CD4-positive, alpha-beta T cell (primary cell): Measurements from ENCODE around the gene SECISBP2. TPM values are rescaled to one million over a fixed set of nuclear protein-coding genes. Genes with fewer than 3 reads are reported as not detected.
"Not testable (repeated sequence)": the region's sequence is repeated elsewhere in the genome, so short reads cannot be mapped to it uniquely, and the experiment has no call there.

ENCODE experiments used
- ATAC-seq: fragments of 200-7000 bp; cut with Tn5 transposase; one replicate; pipeline ENCODE4 v1.10.0; 2022; ENCODE audit warnings: mild to moderate bottlenecking; ENCODE audit not compliant: poor library complexity
- CTCF ChIA-PET: fragments of 350-600 bp; sonication (Branson Sonifier 250); formaldehyde crosslinking; loops from one replicate; lab custom pipeline; 2021; ENCODE audit warnings: antibody characterized with exemption, inconsistent platforms; lab: Charles Lee
- POLR2A ChIA-PET: fragments of 350-600 bp; sonication (Branson Sonifier 250); formaldehyde crosslinking; loops from one replicate; lab custom pipeline; 2021; ENCODE audit warnings: antibody characterized with exemption, inconsistent platforms; lab: Charles Lee
- DNase-seq, 14 experiments: peaks; one replicate each; pipeline ENCODE4 v3.0.0-alpha.2; 2013 to 2020; ENCODE audit warnings: mixed read lengths in 2 of 14
- H3K27ac ChIP-seq, 2 donors: one replicate each; pipeline versions ENCODE4 v1.5.1 to v1.7.0; 2013; ENCODE audit warnings: low read length in 2 of 2, low read depth in 1 of 2, mild to moderate bottlenecking in 1 of 2
- H3K27me3 ChIP-seq, 2 experiments: 1 replicate in 1 of 2; 2 replicates in 1 of 2; pipeline versions ENCODE4 v1.6.1 to v1.7.0; 2013; ENCODE audit warnings: low read length in 2 of 2, control low read depth in 1 of 2, mild to moderate bottlenecking in 1 of 2, moderate library complexity in 1 of 2; ENCODE audit not compliant: insufficient read depth in 2 of 2, control insufficient read depth in 1 of 2
- H3K36me3 ChIP-seq: one replicate; pipeline ENCODE4 v1.6.1; 2013; ENCODE audit warnings: low read length, control low read depth; ENCODE audit not compliant: insufficient read depth
- H3K4me1 ChIP-seq: one replicate; pipeline ENCODE4 v1.6.1; 2013; ENCODE audit warnings: low read length, control low read depth; ENCODE audit not compliant: insufficient read depth
- H3K4me3 ChIP-seq: one replicate; pipeline ENCODE4 v1.5.1; 2013; ENCODE audit warnings: mild to moderate bottlenecking, low read length, moderate library complexity
- H3K9me3 ChIP-seq, 2 experiments: 1 replicate in 1 of 2; 2 replicates in 1 of 2; pipeline versions ENCODE4 v1.6.1 to v1.7.0; 2013; ENCODE audit warnings: low read length in 2 of 2, mild to moderate bottlenecking in 2 of 2, control low read depth in 1 of 2, moderate library complexity in 1 of 2; ENCODE audit not compliant: control insufficient read depth in 1 of 2, insufficient read depth in 1 of 2
- H3K27ac Mint-ChIP-seq: one replicate; pipeline ENCODE4 v1.8.0; 2020; ENCODE audit warnings: mixed read lengths
- H3K27me3 Mint-ChIP-seq: one replicate; pipeline ENCODE4 v1.8.0; 2021; ENCODE audit warnings: mixed read lengths
- H3K36me3 Mint-ChIP-seq: one replicate; pipeline ENCODE4 v1.8.0; 2021; ENCODE audit warnings: low read depth, mixed read lengths
- H3K4me1 Mint-ChIP-seq: one replicate; pipeline ENCODE4 v1.8.0; 2021; ENCODE audit warnings: low read depth, mixed read lengths
- H3K4me3 Mint-ChIP-seq: one replicate; pipeline ENCODE4 v1.8.0; 2020; ENCODE audit warnings: mild to moderate bottlenecking, mixed read lengths
- H3K9me3 Mint-ChIP-seq: one replicate; pipeline ENCODE4 v1.8.0; 2020; ENCODE audit warnings: mixed read lengths
- intact Hi-C, 2 experiments: fragments of 100-400 bp; cut with DNase I in 1 of 2; cut with micrococcal nuclease in 1 of 2; formaldehyde crosslinking; loops; one replicate each; pipeline versions ENCODE4 v1.15.1 to v1.9.0; 2023 to 2025; cut with DNase I, micrococcal nuclease
- total RNA-seq, 174 experiments: library from RNA in 2 of 174; stranded (reverse) in 2 of 174; gene quantifications; one replicate each; pipeline ENCODE4 v1.2.3 and lab custom pipeline; 2021 to 2026
- TF ChIP-seq, protein P1 (sequence below): fragments of 200-600 bp; IDR thresholded peaks from one replicate; pipeline ENCODE4 v1.8.0; 2022; ENCODE audit warnings: antibody characterized with exemption, mild to moderate bottlenecking

Gene SECISBP2
- total RNA-seq, 2 experiments from 2014 or later: 109 to 112 TPM

DNA sequence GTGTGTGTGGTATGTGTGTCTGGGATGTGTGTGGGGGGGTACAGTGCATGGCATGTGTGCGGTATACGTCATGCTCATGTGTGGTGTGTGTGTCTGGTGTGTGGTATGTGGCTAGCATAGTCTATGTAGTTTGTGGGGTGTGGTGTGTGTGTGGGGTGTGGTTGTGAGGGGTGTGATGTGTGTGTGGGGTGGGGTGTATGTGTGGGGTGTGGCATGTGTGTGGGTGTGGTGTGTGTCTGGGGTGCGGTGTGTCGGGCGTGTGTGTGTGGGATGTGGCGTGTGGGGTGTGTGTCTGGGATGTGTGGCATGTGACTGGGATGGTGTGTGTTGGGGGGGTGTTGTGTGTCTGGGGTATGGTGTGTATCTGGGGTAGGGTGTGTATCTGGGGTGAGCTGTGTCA is 52.3 kb downstream of the SECISBP2 start:
- ATAC-seq: no peak
- Histone ChIP-seq H3K9me3 (peaks cover 0 to 6% of the 10 kb centered on the region in 2 experiments), H3K27ac (peak overlapping the region in 1 of 2 donors; percentile 47), H3K4me1 (peaks cover 38% of the 10 kb centered on the region), H3K4me3 (no peak overlapping the region), H3K36me3 (peaks cover 12% of the 10 kb centered on the region), H3K27me3 (no peaks in the 10 kb centered on the region)
- H3K9me3 Mint-ChIP-seq: no peaks in the 10 kb centered on the region
- no peak for DNase-seq
- H3K27ac Mint-ChIP-seq: no peak overlapping the region
- ChIA-PET POLR2A (interaction anchor here (0.6 kb wide), 1 partner anchor 152 kb away, joined by 3 read pairs; no protein-coding TSS in a partner anchor), CTCF (no interaction called here)
- peaks cover 6% of the 10 kb centered on the region for H3K36me3 Mint-ChIP-seq
- H3K4me1 Mint-ChIP-seq: peaks cover 22% of the 10 kb centered on the region
- no peaks in the 10 kb centered on the region for H3K27me3 Mint-ChIP-seq
- intact Hi-C loops: no loop called here
- TF ChIP-seq, protein P1, sequence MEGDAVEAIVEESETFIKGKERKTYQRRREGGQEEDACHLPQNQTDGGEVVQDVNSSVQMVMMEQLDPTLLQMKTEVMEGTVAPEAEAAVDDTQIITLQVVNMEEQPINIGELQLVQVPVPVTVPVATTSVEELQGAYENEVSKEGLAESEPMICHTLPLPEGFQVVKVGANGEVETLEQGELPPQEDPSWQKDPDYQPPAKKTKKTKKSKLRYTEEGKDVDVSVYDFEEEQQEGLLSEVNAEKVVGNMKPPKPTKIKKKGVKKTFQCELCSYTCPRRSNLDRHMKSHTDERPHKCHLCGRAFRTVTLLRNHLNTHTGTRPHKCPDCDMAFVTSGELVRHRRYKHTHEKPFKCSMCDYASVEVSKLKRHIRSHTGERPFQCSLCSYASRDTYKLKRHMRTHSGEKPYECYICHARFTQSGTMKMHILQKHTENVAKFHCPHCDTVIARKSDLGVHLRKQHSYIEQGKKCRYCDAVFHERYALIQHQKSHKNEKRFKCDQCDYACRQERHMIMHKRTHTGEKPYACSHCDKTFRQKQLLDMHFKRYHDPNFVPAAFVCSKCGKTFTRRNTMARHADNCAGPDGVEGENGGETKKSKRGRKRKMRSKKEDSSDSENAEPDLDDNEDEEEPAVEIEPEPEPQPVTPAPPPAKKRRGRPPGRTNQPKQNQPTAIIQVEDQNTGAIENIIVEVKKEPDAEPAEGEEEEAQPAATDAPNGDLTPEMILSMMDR: no peak
- no peak overlapping the region for H3K4me3 Mint-ChIP-seq

DNA sequence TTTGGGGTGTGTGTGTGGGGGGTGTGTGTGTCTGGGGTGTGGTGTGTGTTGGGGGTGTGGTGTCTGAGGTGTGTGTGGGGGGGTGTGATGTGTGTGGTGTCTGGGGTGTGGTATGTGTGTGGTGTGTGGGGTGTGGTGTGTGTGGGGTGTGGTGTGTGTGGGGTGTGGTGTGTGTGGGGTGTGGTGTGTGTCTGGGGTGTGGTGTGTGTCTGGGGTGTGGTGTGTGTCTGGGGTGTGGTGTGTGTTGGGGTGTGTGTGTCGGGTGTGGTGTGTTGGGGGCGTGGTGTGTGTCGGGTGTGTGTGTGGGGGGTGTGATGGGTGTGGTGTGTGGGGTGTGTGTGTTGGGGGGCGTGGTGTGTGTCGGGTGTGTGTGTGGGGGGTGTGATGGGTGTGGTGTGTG is 53.5 kb downstream of the SECISBP2 start:
- ATAC-seq, CTCF ChIA-PET, H3K9me3 Mint-ChIP-seq, POLR2A ChIA-PET, DNase-seq, H3K9me3 ChIP-seq, H3K27me3 ChIP-seq, H3K4me3 Mint-ChIP-seq, H3K27me3 Mint-ChIP-seq, intact Hi-C loops, H3K4me3 ChIP-seq, H3K27ac Mint-ChIP-seq: not testable (repeated sequence)
- Histone ChIP-seq H3K36me3 (peaks cover 20% of the 10 kb centered on the region), H3K27ac (peak overlapping the region in 1 of 2 donors; percentile 17), H3K4me1 (peaks cover 50% of the 10 kb centered on the region)
- Mint-ChIP-seq H3K4me1 (peaks cover 23% of the 10 kb centered on the region), H3K36me3 (peaks cover 15% of the 10 kb centered on the region)

DNA sequence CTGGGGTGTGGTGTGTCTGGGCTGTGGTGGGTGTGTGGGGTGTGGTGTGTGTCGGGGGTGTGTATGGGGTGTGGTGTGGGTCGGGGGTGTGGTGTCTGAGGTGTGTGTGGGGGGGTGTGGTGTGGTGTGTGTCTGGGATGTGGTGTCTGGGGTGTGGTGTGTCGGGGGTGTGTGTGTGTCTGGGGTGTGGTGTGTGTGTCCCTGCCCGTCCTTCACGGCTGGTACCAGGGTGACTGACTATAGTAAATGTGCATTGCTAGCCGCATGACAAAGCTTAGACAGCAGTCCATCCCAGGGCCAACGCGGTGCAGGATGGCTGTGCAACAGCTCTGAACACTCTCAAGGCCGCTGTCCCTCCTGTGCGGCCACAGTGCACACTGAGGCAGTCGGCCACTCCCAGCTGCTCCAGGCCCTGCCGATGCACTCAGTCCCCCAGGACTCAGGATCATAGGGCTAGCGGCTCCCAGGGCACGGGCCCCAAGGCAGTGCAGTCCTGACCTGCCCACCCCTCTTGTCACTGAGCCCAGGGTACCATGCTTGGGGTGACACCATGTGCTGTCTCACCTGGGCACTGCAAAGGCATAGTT is 54.0 kb downstream of the SECISBP2 start:
- ATAC-seq (peak; percentile 60), DNase-seq (peak in 12 of 14 experiments; percentile 19 to 78 (median 38))
- Mint-ChIP-seq H3K4me1 (peaks cover 23% of the 10 kb centered on the region), H3K9me3 (no peaks in the 10 kb centered on the region), H3K27ac (peak overlapping the region; percentile 71), H3K36me3 (peaks cover 20% of the 10 kb centered on the region), H3K4me3 (no peak overlapping the region), H3K27me3 (no peaks in the 10 kb centered on the region)
- Histone ChIP-seq H3K9me3 (peaks cover 0 to 6% of the 10 kb centered on the region in 2 experiments), H3K4me3 (no peak overlapping the region), H3K27ac (peak overlapping the region; percentile 17 to 40), H3K4me1 (peaks cover 52% of the 10 kb centered on the region), H3K36me3 (peaks cover 25% of the 10 kb centered on the region), H3K27me3 (no peaks in the 10 kb centered on the region)
- TF ChIP-seq, protein P1: no peak
- ChIA-PET POLR2A (interaction anchor here (0.7 to 1.0 kb wide), 2 partner anchors 10 to 177 kb away, joined by 3 read pairs; no protein-coding TSS in a partner anchor), CTCF (no interaction called here)
- intact Hi-C loops: no loop called here
